Keratinocyte (primary cell): ENCODE results near the gene DTNB. TPM values are rescaled to one million over a fixed set of nuclear protein-coding genes. Genes with fewer than 3 reads are reported as not detected.

Experiments used
- DNase-seq: peaks from one replicate; pipeline ENCODE4 v3.0.0-alpha.2; 2011; ENCODE audit warnings: low read depth, missing footprints, low spot score
- FAIRE-seq: peaks from 2 replicates; lab custom pipeline; 2011; peaks lifted over from hg19 to GRCh38; lab: Jason Lieb, UNC
- H2AFZ ChIP-seq: 2 replicates; pipeline ENCODE4 v1.6.0; 2012; ENCODE audit warnings: low read length, control low read depth, inconsistent platforms; ENCODE audit not compliant: control insufficient read depth
- H3K27ac ChIP-seq: 2 replicates; pipeline ENCODE4 v1.5.1; 2011; ENCODE audit warnings: low read length; ENCODE audit not compliant: control insufficient read depth, insufficient read depth
- H3K27me3 ChIP-seq: 3 replicates; pipeline ENCODE4 v1.6.0; 2011; ENCODE audit warnings: low read length; ENCODE audit not compliant: control insufficient read depth, insufficient read depth; ENCODE audit errors: extremely low read depth
- H3K36me3 ChIP-seq, 2 experiments: 2 replicates in 1 of 2; 3 replicates in 1 of 2; pipeline ENCODE4 v1.5.1; 2011; ENCODE audit warnings: low read length in 2 of 2, mild to moderate bottlenecking in 1 of 2; ENCODE audit not compliant: control insufficient read depth in 2 of 2, insufficient read depth in 2 of 2; ENCODE audit errors: extremely low read depth in 1 of 2
- H3K4me1 ChIP-seq: 3 replicates; pipeline ENCODE4 v1.5.1; 2011; ENCODE audit warnings: low read length; ENCODE audit not compliant: control insufficient read depth, insufficient read depth; ENCODE audit errors: extremely low read depth
- H3K4me2 ChIP-seq: 3 replicates; pipeline ENCODE4 v1.6.0; 2011; ENCODE audit warnings: low read depth, low read length; ENCODE audit not compliant: control insufficient read depth, insufficient read depth; ENCODE audit errors: extremely low read depth
- H3K4me3 ChIP-seq, 3 experiments: fragments of 200-600 bp in 1 of 3; sonication (generic) in 1 of 3; 2 replicates in 2 of 3; 3 replicates in 1 of 3; pipeline ENCODE4 v1.5.1; 2011 to 2016; ENCODE audit warnings: low read length in 3 of 3, mild to moderate bottlenecking in 3 of 3, control low read depth in 2 of 3, inconsistent platforms in 1 of 3, low read depth in 1 of 3, mixed read lengths in 1 of 3, mixed run types in 1 of 3, moderate library complexity in 1 of 3; ENCODE audit not compliant: control insufficient read depth in 2 of 3, insufficient read depth in 2 of 3; ENCODE audit errors: extremely low read depth in 1 of 3
- H3K79me2 ChIP-seq: 2 replicates; pipeline ENCODE4 v1.6.0; 2012; ENCODE audit warnings: low read length; ENCODE audit not compliant: control insufficient read depth, insufficient read depth
- H3K9ac ChIP-seq: 3 replicates; pipeline ENCODE4 v1.6.0; 2011; ENCODE audit warnings: low read length; ENCODE audit not compliant: control insufficient read depth, insufficient read depth; ENCODE audit errors: extremely low read depth
- H3K9me1 ChIP-seq: 3 replicates; pipeline ENCODE4 v1.6.0; 2011; ENCODE audit warnings: low read length; ENCODE audit not compliant: control insufficient read depth, insufficient read depth; ENCODE audit errors: extremely low read depth
- H3K9me3 ChIP-seq: 2 replicates; pipeline ENCODE4 v1.5.1; 2012; ENCODE audit warnings: low read depth, low read length; ENCODE audit not compliant: control insufficient read depth
- H4K20me1 ChIP-seq: 3 replicates; pipeline ENCODE4 v1.6.0; 2011; ENCODE audit warnings: low read length; ENCODE audit not compliant: control insufficient read depth, insufficient read depth; ENCODE audit errors: extremely low read depth
- CTCF ChIP-seq, 3 experiments: IDR thresholded peaks in 1 of 3; conservative IDR thresholded peaks in 1 of 3; optimal IDR thresholded peaks in 1 of 3; 2 replicates in 2 of 3; 3 replicates in 1 of 3; pipeline versions ENCODE3 to v1.5.1; 2011; ENCODE audit warnings: low read length in 3 of 3, mild to moderate bottlenecking in 3 of 3, moderate library complexity in 2 of 3, control low read depth in 1 of 3, inconsistent platforms in 1 of 3; ENCODE audit not compliant: insufficient read depth in 2 of 3; ENCODE audit errors: extremely low read depth in 1 of 3
- EZH2 ChIP-seq: IDR thresholded peaks from one replicate; pipeline ENCODE4 v1.6.1; 2012; ENCODE audit warnings: inconsistent platforms, mild to moderate bottlenecking, low read length, moderate library complexity
- dilution Hi-C: fragments of 300-500 bp; cut with MboI; formaldehyde crosslinking; loops from one replicate; pipeline ENCODE4 v1.7.0; 2020; ENCODE audit warnings: low sequenced_read_pairs; ENCODE audit not compliant: extremely low pct_ligation_motif_present
- polyA plus RNA-seq, 5 experiments: library from polyadenylated mRNA; depleted of rRNA in 3 of 5; stranded (reverse) in 3 of 5; stranded (forward) in 1 of 5; unstranded in 1 of 5; fragments of >200 nt; gene quantifications; 1 replicate in 1 of 5; 2 replicates in 3 of 5; 3 replicates in 1 of 5; pipeline versions ENCODE4 v1.2.1 to v1.2.3, GENCODE V29; 2011 to 2012; ENCODE audit warnings: missing spikeins in 2 of 5, low read depth in 1 of 5, low replicate concordance in 1 of 5

The DTNB gene
- polyA plus RNA-seq, 1 donor (not counting 4 experiments of a cell fraction or from before 2014, with no cell fraction given) = 31.5 TPM

- no peaks in the 10 kb centered on the region for H3K79me2 ChIP-seq
- H3K9me3 ChIP-seq = no peaks in the 10 kb centered on the region
- H3K4me3 ChIP-seq = no peak overlapping the region
- H3K27ac ChIP-seq = no peak overlapping the region
- H3K4me1 ChIP-seq = peaks cover 6% of the 10 kb centered on the region
- DNase-seq (no peak), FAIRE-seq (no peak)
- H3K27me3 ChIP-seq = no peaks in the 10 kb centered on the region
- no peak overlapping the region for H3K4me2 ChIP-seq
- no peak overlapping the region for H3K9ac ChIP-seq
- TF ChIP-seq EZH2 (no peak), CTCF (optimal IDR thresholded peaks at IDR 0.05 in 1 of 3, IDR thresholded peaks at IDR 0.05 in 1 of 3, conservative IDR thresholded peaks at IDR 0.05 in 1 of 3; ENCODE audit: extremely low read depth in 1 of 3, insufficient read depth in 2 of 3, low read length in 3 of 3) (no peak)
- dilution Hi-C loops = no loop called here
- no peaks in the 10 kb centered on the region for H3K36me3 ChIP-seq
- H3K9me1 ChIP-seq = no peaks in the 10 kb centered on the region
- H4K20me1 ChIP-seq = no peaks in the 10 kb centered on the region
- H2AFZ ChIP-seq = no peak overlapping the region
Measured at GRCh38 chr2:25397777-25398176, 275.6 kb downstream of the DTNB start.

- no peak for TF ChIP-seq CTCF (optimal IDR thresholded peaks at IDR 0.05 in 1 of 3, IDR thresholded peaks at IDR 0.05 in 1 of 3, conservative IDR thresholded peaks at IDR 0.05 in 1 of 3; ENCODE audit: extremely low read depth in 1 of 3, insufficient read depth in 2 of 3, low read length in 3 of 3)
- Histone ChIP-seq H3K36me3 (peaks cover 4% of the 10 kb centered on the region in 2 experiments), H3K9me3 (no peaks in the 10 kb centered on the region), H4K20me1 (no peaks in the 10 kb centered on the region), H3K9ac (no peak overlapping the region), H3K27ac (no peak overlapping the region), H3K4me3 (no peak overlapping the region), H3K79me2 (no peaks in the 10 kb centered on the region), H3K4me1 (peaks cover 4% of the 10 kb centered on the region), H3K9me1 (no peaks in the 10 kb centered on the region), H2AFZ (no peak overlapping the region), H3K4me2 (no peak overlapping the region), H3K27me3 (no peaks in the 10 kb centered on the region)
- DNase-seq (no peak), FAIRE-seq (no peak)
- dilution Hi-C loops = no loop called here
Measured at GRCh38 chr2:25389161-25389560, 284.2 kb downstream of the DTNB start.
